Spleen (tissue), 7 donors: ENCODE results near the gene BMP5.
"Not testable (repeated sequence)": the region's sequence is repeated elsewhere in the genome, so short reads cannot be mapped to it uniquely, and the experiment has no call there.

Experiments
- POLR2A ChIP-seq, 3 donors: fragments of 450-650 bp; IDR thresholded peaks; one replicate each; pipeline ENCODE4 v1.5.1; 2017; ENCODE audit warnings: antibody characterized with exemption in 3 of 3, mild to moderate bottlenecking in 1 of 3
- POLR2AphosphoS5 ChIP-seq, 3 donors: sonication (generic); formaldehyde crosslinking; IDR thresholded peaks; one replicate each; pipeline ENCODE4 v1.5.1; 2017; ENCODE audit warnings: antibody characterized with exemption in 3 of 3
- TF ChIP-seq, protein P1 (sequence below), 11 experiments: fragments of 200-600 bp in 7 of 11; fragments of 450-650 bp in 4 of 11; sonication (generic) in 4 of 11; IDR thresholded peaks in 8 of 11; conservative IDR thresholded peaks in 3 of 11; 1 replicate in 7 of 11; 2 replicates in 4 of 11; pipeline versions ENCODE4 v1.4.0 to v1.8.0; 2016 to 2021; ENCODE audit warnings: antibody characterized with exemption in 11 of 11, inconsistent platforms in 4 of 11, mild to moderate bottlenecking in 1 of 11
- donor health status: DM: no; HTN: no; CAD: no; lungs with moderate emphysema.
- donor health status: DM: no; HTN: no; CAD: no.
- donor health status: DM: no; HTN: no; CAD: no.

DNA sequence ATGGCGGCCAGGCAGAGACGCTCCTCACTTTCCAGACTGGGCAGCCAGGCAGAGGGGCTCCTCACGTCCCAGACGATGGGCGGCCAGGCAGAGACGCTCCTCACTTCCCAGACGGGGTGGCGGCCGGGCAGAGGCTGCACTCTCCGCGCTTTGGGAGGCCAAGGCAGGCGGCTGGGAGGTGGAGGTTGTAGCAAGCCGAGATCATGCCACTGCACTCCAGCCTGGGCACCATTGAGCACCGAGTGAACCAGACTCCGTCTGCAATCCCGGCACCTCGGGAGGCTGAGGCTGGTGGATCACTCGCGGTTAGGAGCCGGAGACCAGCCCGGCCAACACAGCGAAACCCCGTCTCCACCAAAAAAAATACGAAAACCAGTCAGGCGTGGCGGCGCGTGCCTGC, 35.1 kb upstream of the BMP5 start:
- TF ChIP-seq POLR2A, POLR2AphosphoS5 (IDR thresholded peaks at IDR 0.05): not testable (repeated sequence)
- TF ChIP-seq, protein P1, sequence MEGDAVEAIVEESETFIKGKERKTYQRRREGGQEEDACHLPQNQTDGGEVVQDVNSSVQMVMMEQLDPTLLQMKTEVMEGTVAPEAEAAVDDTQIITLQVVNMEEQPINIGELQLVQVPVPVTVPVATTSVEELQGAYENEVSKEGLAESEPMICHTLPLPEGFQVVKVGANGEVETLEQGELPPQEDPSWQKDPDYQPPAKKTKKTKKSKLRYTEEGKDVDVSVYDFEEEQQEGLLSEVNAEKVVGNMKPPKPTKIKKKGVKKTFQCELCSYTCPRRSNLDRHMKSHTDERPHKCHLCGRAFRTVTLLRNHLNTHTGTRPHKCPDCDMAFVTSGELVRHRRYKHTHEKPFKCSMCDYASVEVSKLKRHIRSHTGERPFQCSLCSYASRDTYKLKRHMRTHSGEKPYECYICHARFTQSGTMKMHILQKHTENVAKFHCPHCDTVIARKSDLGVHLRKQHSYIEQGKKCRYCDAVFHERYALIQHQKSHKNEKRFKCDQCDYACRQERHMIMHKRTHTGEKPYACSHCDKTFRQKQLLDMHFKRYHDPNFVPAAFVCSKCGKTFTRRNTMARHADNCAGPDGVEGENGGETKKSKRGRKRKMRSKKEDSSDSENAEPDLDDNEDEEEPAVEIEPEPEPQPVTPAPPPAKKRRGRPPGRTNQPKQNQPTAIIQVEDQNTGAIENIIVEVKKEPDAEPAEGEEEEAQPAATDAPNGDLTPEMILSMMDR (IDR thresholded peaks at IDR 0.05 in 8 of 11, conservative IDR thresholded peaks at IDR 0.05 in 3 of 11) = not testable (repeated sequence)
